ENCODE data around the gene UBN1.

GRCh38 chr16:4847774-4848587, 700 bp downstream of the UBN1 start:
- TF ChIP-seq CTCF (conservative IDR thresholded peaks at IDR 0.05; ENCODE audit: low read depth, low read length) (no peak), EZH2 (IDR thresholded peaks at IDR 0.05; ENCODE audit: low read length, unreplicated experiment) (no peak)

Measured in PC-3 (cell line).